GM06990 (cell line): ENCODE measurements around the gene FOXA3.

Experiments
- DNase-seq: peaks from one replicate; pipeline ENCODE4 v3.0.0-alpha.2; 2011; ENCODE audit not compliant: insufficient read length; ENCODE audit errors: extremely low read depth
- H3K27me3 ChIP-seq: replicated peaks from 2 replicates; pipeline ENCODE4 v1.6.0; 2011; ENCODE audit warnings: low read length; ENCODE audit not compliant: control insufficient read depth, insufficient read depth
- H3K36me3 ChIP-seq: 2 replicates; pipeline ENCODE4 v1.5.1; 2011; ENCODE audit warnings: low read length; ENCODE audit not compliant: control insufficient read depth, insufficient read depth
- H3K4me3 ChIP-seq: replicated peaks from 2 replicates; pipeline ENCODE4 v1.5.1; 2011; ENCODE audit warnings: low read depth, mild to moderate bottlenecking, control low read depth, low read length
- TF ChIP-seq, protein P1 (sequence below): IDR thresholded peaks from 2 replicates; pipeline ENCODE4 v1.5.1; 2011; ENCODE audit warnings: low read length, control low read depth, mild to moderate bottlenecking, inconsistent platforms; ENCODE audit not compliant: insufficient read depth, poor library complexity, severe bottlenecking

Gene FOXA3

GRCh38 chr19:45897261-45897812 is 33.2 kb downstream of the FOXA3 start:
- Histone ChIP-seq H3K27me3 (no peaks in the 10 kb centered on the region), H3K4me3 (no peak overlapping the region), H3K36me3 (peaks cover 2% of the 10 kb centered on the region)
- TF ChIP-seq, protein P1, sequence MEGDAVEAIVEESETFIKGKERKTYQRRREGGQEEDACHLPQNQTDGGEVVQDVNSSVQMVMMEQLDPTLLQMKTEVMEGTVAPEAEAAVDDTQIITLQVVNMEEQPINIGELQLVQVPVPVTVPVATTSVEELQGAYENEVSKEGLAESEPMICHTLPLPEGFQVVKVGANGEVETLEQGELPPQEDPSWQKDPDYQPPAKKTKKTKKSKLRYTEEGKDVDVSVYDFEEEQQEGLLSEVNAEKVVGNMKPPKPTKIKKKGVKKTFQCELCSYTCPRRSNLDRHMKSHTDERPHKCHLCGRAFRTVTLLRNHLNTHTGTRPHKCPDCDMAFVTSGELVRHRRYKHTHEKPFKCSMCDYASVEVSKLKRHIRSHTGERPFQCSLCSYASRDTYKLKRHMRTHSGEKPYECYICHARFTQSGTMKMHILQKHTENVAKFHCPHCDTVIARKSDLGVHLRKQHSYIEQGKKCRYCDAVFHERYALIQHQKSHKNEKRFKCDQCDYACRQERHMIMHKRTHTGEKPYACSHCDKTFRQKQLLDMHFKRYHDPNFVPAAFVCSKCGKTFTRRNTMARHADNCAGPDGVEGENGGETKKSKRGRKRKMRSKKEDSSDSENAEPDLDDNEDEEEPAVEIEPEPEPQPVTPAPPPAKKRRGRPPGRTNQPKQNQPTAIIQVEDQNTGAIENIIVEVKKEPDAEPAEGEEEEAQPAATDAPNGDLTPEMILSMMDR, result no peak
- no peak for DNase-seq

DNA sequence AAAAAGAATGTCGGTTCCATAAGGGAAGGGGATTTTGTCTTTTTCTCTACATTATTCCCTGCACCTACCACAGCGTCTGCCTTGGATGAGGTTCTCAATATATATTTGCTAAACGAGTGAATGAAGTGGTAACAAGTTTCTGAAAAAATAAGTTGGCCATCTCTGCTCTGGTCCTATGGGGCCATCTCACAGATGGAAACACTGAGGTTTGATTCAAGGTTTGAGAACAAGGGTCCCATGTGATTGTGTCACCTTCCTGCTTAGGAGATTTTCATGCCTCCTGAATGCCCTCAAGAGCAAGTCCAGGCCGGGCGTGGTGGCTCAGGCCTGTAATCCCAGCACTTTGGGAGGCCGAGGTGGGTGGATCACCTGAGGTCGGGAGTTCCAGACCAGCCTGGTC is 35.1 kb downstream of the FOXA3 start:
- DNase-seq, result no peak
- Histone ChIP-seq H3K27me3 (no peaks in the 10 kb centered on the region), H3K4me3 (no peak overlapping the region), H3K36me3 (peaks cover 2% of the 10 kb centered on the region)
- TF ChIP-seq, protein P1, result no peak

- no peak for DNase-seq
- TF ChIP-seq, protein P1, result no peak
- no peak overlapping the region for H3K4me3 ChIP-seq
- H3K27me3 ChIP-seq, result no peaks in the 10 kb centered on the region
- no peaks in the 10 kb centered on the region; the same call in none of the 2 replicates for H3K36me3 ChIP-seq
These were observed 35.9 kb downstream of the FOXA3 start for GRCh38 chr19:45899919-45900589.

DNA sequence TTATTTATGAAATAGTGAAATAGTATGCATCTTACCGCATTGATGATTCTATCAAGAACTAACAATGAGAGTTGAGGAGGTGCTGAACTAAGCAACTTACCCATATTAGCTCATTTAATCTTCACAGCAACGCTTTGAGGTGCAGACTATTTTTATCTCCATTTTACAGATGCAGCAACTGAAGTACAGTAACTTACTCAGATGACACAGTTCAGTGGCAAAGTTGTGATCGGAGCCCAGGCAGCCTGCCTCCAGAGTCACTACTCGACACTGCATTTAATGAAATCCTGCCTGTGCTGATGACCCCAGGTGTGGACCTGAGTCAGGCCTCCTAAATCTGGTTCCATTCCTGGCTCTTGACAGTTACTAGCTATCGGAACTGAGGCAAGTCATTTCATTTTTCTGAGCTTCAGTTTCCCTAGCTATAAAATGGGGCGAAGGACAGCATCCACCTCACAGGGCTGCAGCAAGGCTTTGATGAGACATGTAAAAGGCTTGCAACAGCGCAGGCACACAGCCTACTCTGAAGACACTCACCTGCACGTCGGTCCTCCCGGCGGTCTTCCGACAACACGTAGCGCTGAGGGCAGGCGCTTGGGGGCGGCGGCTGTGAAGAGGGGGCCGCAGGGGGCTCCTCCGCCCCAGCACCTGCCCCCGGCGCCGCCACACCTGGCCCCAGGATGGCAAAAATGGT is 36.8 kb downstream of the FOXA3 start:
- DNase-seq, result no peak
- Histone ChIP-seq H3K4me3 (peak overlapping the region; percentile 84), H3K27me3 (no peaks in the 10 kb centered on the region), H3K36me3 (no peaks in the 10 kb centered on the region; the same call in 1 of the 2 replicates)
- TF ChIP-seq, protein P1, result no peak

DNA sequence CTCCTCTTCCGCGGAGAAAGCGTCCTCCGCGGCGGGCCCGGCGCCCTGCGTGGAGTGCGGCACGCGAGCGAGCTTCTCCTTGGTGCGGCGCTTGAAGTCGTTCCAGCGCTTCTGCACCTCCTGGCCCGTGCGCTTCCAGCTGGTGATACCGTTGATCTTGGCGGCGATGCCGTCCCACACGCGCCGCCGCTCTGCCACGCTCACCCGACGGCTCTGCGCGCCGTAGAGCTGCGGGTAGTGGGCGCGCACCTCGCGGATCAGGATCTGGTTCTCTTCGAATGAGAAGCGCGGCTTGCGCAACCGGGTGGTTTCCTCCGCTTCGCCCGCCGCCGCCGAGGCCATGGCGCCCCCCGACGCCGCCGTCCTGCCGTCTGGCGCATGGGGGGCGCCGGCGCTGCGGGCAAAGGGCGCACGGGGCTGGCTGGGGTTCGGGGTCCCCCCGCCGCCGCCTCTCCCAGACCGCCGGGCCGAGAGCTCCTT is 37.3 kb downstream of the FOXA3 start:
- no peak for DNase-seq
- Histone ChIP-seq H3K4me3 (peak overlapping the region; percentile 84), H3K27me3 (no peaks in the 10 kb centered on the region), H3K36me3 (no peaks in the 10 kb centered on the region; the same call in 1 of the 2 replicates)
- TF ChIP-seq, protein P1, result no peak
